A549 (cell line): Measurements from ENCODE around the gene CFH. TPM values are rescaled to one million over a fixed set of nuclear protein-coding genes. Genes with fewer than 3 reads are reported as not detected.
"Not testable (repeated sequence)": the region's sequence is repeated elsewhere in the genome, so short reads cannot be mapped to it uniquely, and the experiment has no call there.

ENCODE experiments used
- ATAC-seq, 2 experiments: fragments of 200-7000 bp in 1 of 2; fragments of >200 bp in 1 of 2; cut with Nextera tagmentation in 1 of 2; cut with Tn5 transposase in 1 of 2; 3 replicates each; pipeline versions ENCODE4 v1.8.0 to v1.9.1; 2018 to 2020; ENCODE audit warnings: mild to moderate bottlenecking in 1 of 2, moderate library complexity in 1 of 2
- CTCF ChIA-PET: fragments of 300-600 bp; sonication (Branson Sonifier 250); formaldehyde crosslinking; extraction: SDS; loops from one replicate; lab custom pipeline; 2021; ENCODE audit warnings: antibody characterized with exemption, inconsistent platforms; lab: Yijun Ruan, JAX
- POLR2A ChIA-PET: fragments of 350-600 bp; formaldehyde crosslinking; extraction: SDS; loops from one replicate; lab custom pipeline; 2021; ENCODE audit warnings: antibody characterized with exemption, inconsistent platforms; lab: Yijun Ruan, JAX
- DNase-seq, 2 experiments: peaks; one replicate each; pipeline versions ENCODE4 v3.0.0 to v3.0.0-alpha.2; 2011 to 2016; ENCODE audit warnings: low read depth in 1 of 2, low spot score in 1 of 2
- FAIRE-seq: peaks from 2 replicates; lab custom pipeline; 2011; peaks lifted over from hg19 to GRCh38; lab: Jason Lieb, UNC
- H3K27ac ChIP-seq, 2 experiments: fragments of >200 bp; sonication (Bioruptor Twin); formaldehyde crosslinking; 3 replicates each; pipeline ENCODE4 v1.5.1; 2016 to 2017
- H3K4me1 ChIP-seq: fragments of >200 bp; sonication (Bioruptor Twin); formaldehyde crosslinking; 3 replicates; pipeline ENCODE4 v1.6.1; 2016
- H3K4me2 ChIP-seq: fragments of >200 bp; sonication (Bioruptor Twin); formaldehyde crosslinking; 3 replicates; pipeline ENCODE4 v1.6.1; 2016
- H3K4me3 ChIP-seq: fragments of >200 bp; sonication (Bioruptor Twin); formaldehyde crosslinking; 3 replicates; pipeline ENCODE4 v1.5.1; 2016
- H3K9me3 ChIP-seq: fragments of >200 bp; sonication (Bioruptor Twin); formaldehyde crosslinking; 3 replicates; pipeline ENCODE4 v1.6.1; 2016
- BHLHE40 ChIP-seq: IDR thresholded peaks from 2 replicates; pipeline ENCODE4 v1.6.1; 2012; ENCODE audit warnings: low read depth, low read length, inconsistent platforms
- CBX2 ChIP-seq: fragments of 200-600 bp; sonication (generic); IDR thresholded peaks from 2 replicates; pipeline ENCODE4 v1.6.1; 2016; ENCODE audit warnings: low read depth, mild to moderate bottlenecking, borderline replicate concordance
- CHD2 ChIP-seq: fragments of 150-350 bp; IDR thresholded peaks from 2 replicates; pipeline ENCODE4 v1.6.1; 2014; ENCODE audit warnings: low read length; ENCODE audit not compliant: partially characterized antibody
- CTCF ChIP-seq: fragments of >200 bp; sonication (Bioruptor Twin); formaldehyde crosslinking; IDR thresholded peaks from 3 replicates; pipeline ENCODE4 v1.5.1; 2016
- ELK1 ChIP-seq: fragments of 150-350 bp; IDR thresholded peaks from 2 replicates; pipeline ENCODE4 v1.6.1; 2014; ENCODE audit warnings: low read depth, mild to moderate bottlenecking, low read length
- EP300 ChIP-seq, 2 experiments: fragments of >200 bp; sonication (Bioruptor Twin); formaldehyde crosslinking; IDR thresholded peaks; 2 replicates in 1 of 2; 3 replicates in 1 of 2; pipeline ENCODE4 v1.6.1; 2016 to 2017
- ESRRA ChIP-seq: fragments of 150-350 bp; IDR thresholded peaks from 2 replicates; pipeline ENCODE4 v1.6.1; 2014; ENCODE audit warnings: mild to moderate bottlenecking, low read length, borderline replicate concordance
- FOSB ChIP-seq: fragments of 250-450 bp; sonication (Bioruptor Pico); IDR thresholded peaks from 2 replicates; pipeline ENCODE4 v1.5.0; 2020; ENCODE audit warnings: mild to moderate bottlenecking, moderate library complexity
- FOXS1 ChIP-seq: fragments of 250-450 bp; sonication (Bioruptor Pico); IDR thresholded peaks from 2 replicates; pipeline ENCODE4 v1.5.0; 2020; ENCODE audit warnings: mild to moderate bottlenecking, moderate library complexity
- GATA3 ChIP-seq: IDR thresholded peaks from 2 replicates; pipeline ENCODE4 v1.6.1; 2012; ENCODE audit warnings: borderline replicate concordance
- JUNB ChIP-seq: fragments of >200 bp; sonication (Bioruptor Twin); formaldehyde crosslinking; IDR thresholded peaks from 2 replicates; pipeline ENCODE4 v1.6.1; 2016
- KDM5A ChIP-seq: fragments of 200-600 bp; sonication (generic); IDR thresholded peaks from 2 replicates; pipeline ENCODE4 v1.6.1; 2016; ENCODE audit warnings: antibody characterized with exemption, mild to moderate bottlenecking
- MAFK ChIP-seq: fragments of 450-650 bp; IDR thresholded peaks from 2 replicates; pipeline ENCODE4 v1.6.1; 2014; ENCODE audit not compliant: partially characterized antibody
- MAX ChIP-seq: IDR thresholded peaks from 2 replicates; pipeline ENCODE4 v1.6.1; 2012
- MAZ ChIP-seq: fragments of 150-350 bp; IDR thresholded peaks from 2 replicates; pipeline ENCODE4 v1.6.1; 2014; ENCODE audit warnings: antibody characterized with exemption, low read depth, low read length, borderline replicate concordance
- POLR2AphosphoS2 ChIP-seq: conservative IDR thresholded peaks from 2 replicates; pipeline ENCODE4 v1.6.1; 2012; ENCODE audit warnings: low read length, improper control_type of control experiment, inconsistent platforms
- RAD21 ChIP-seq, 2 experiments: fragments of >200 bp in 1 of 2; sonication (Bioruptor Twin) in 1 of 2; formaldehyde crosslinking in 1 of 2; IDR thresholded peaks in 1 of 2; conservative IDR thresholded peaks in 1 of 2; 2 replicates in 1 of 2; 3 replicates in 1 of 2; pipeline ENCODE4 v1.6.1; 2012 to 2018; ENCODE audit warnings: inconsistent platforms in 1 of 2
- RCOR1 ChIP-seq: fragments of 150-350 bp; IDR thresholded peaks from 2 replicates; pipeline ENCODE4 v1.6.1; 2014; ENCODE audit warnings: antibody characterized with exemption, low read length, low read depth
- RNF2 ChIP-seq: fragments of 200-600 bp; sonication (generic); IDR thresholded peaks from 2 replicates; pipeline ENCODE4 v1.6.1; 2016; ENCODE audit warnings: low read depth, mild to moderate bottlenecking, antibody characterized with exemption, moderate library complexity, borderline replicate concordance
- SMC3 ChIP-seq: fragments of >200 bp; sonication (Bioruptor Twin); formaldehyde crosslinking; IDR thresholded peaks from 3 replicates; pipeline ENCODE4 v1.6.1; 2018; ENCODE audit warnings: inconsistent platforms
- TFCP2L1 ChIP-seq: fragments of 250-450 bp; sonication (Bioruptor Pico); IDR thresholded peaks from 2 replicates; pipeline ENCODE4 v1.5.0; 2021; ENCODE audit warnings: mild to moderate bottlenecking
- TP53 ChIP-seq: fragments of 250-450 bp; sonication (Bioruptor Pico); IDR thresholded peaks from 2 replicates; pipeline ENCODE4 v1.5.0; 2021; ENCODE audit warnings: mild to moderate bottlenecking, moderate library complexity
- WGBS: methylation state at CpG from one replicate; pipeline ENCODE4 v1.1.6; 2017; ENCODE audit errors: missing lambda C conversion rate; 5-methylcytosine and 5-hydroxymethylcytosine counted together
- polyA plus RNA-seq, 4 experiments: library from polyadenylated mRNA; depleted of rRNA in 3 of 4; stranded (reverse); fragments of >200 nt; fragmentation: RNase III in 1 of 4; extraction: RNeasy Plus Mini Kit Qiagen cat#74134 plus additional on column Dnase treatment in 1 of 4; gene quantifications; 2 replicates in 3 of 4; 3 replicates in 1 of 4; pipeline ENCODE4 v1.2.3, GENCODE V29; 2011 to 2017

Gene CFH
- polyA plus RNA-seq, 2 of the 4 experiments (the other 2 are of a cell fraction) = 8.2 to 68.1 TPM

- H3K27ac ChIP-seq, POLR2A ChIA-PET, H3K4me1 ChIP-seq, ATAC-seq, H3K9me3 ChIP-seq, H3K4me2 ChIP-seq, H3K4me3 ChIP-seq, DNase-seq, FAIRE-seq: not testable (repeated sequence)
- 43% methylated on average over 2 of the region's 2 CpGs for WGBS
- CTCF ChIA-PET = interaction anchor here (0.6 to 1.2 kb wide), 2 partner anchors 32 to 442 kb away, joined by 3 to 5 read pairs; no protein-coding TSS in a partner anchor
- peak; percentile 77 for TF ChIP-seq MAFK
Observed at GRCh38 chr1:196709892-196710291, 58.0 kb downstream of the CFH start.

- ChIA-PET POLR2A (no interaction called here), CTCF (interaction anchor here (0.6 kb wide), 1 partner anchor 192 kb away, joined by 3 read pairs; no protein-coding TSS in a partner anchor)
- FAIRE-seq (no peak), ATAC-seq (no peak), DNase-seq (no peak)
- TF ChIP-seq CHD2 (no peak), KDM5A (no peak), ESRRA (no peak), FOSB (CRISPR knock-in tag) (no peak), ELK1 (no peak)
- Histone ChIP-seq H3K4me3 (no peak overlapping the region), H3K4me2 (no peak overlapping the region), H3K27ac (no peak overlapping the region), H3K9me3 (no peaks in the 10 kb centered on the region), H3K4me1 (no peaks in the 10 kb centered on the region)
- 39% methylated on average over 2 of the region's 2 CpGs for WGBS
Observed at GRCh38 chr1:196717868-196718267, 66.0 kb downstream of the CFH start.

- CTCF ChIA-PET = interaction anchor here (0.6 to 1.6 kb wide), 5 partner anchors 10 to 304 kb away, joined by 3 to 5 read pairs (median 3); no protein-coding TSS in a partner anchor
- FAIRE-seq = no peak
- WGBS = 73% methylated on average over 14 of the region's 14 CpGs
Observed at GRCh38 chr1:196723325-196724185, 71.7 kb downstream of the CFH start.

GRCh38 chr1:196732526-196732925, 80.7 kb downstream of the CFH start:
- 91% methylated on average over 2 of the region's 2 CpGs for WGBS
- no peak overlapping the region for H3K4me3 ChIP-seq
- no peak overlapping the region for H3K4me2 ChIP-seq
- no peak for FAIRE-seq
- CTCF ChIA-PET = no interaction called here
- TF ChIP-seq GATA3 (no peak), MAX (no peak), JUNB (no peak), TFCP2L1 (CRISPR knock-in tag) (no peak), RNF2 (no peak), TP53 (CRISPR knock-in tag) (no peak), BHLHE40 (no peak), MAZ (no peak), EP300 (IDR thresholded peaks at IDR 0.05) (no peak), RCOR1 (no peak), FOXS1 (CRISPR knock-in tag) (no peak), CHD2 (no peak), RAD21 (conservative IDR thresholded peaks at IDR 0.05 in 1 of 2, IDR thresholded peaks at IDR 0.05 in 1 of 2) (no peak)
- no peak overlapping the region for H3K27ac ChIP-seq
- H3K4me1 ChIP-seq = no peaks in the 10 kb centered on the region
- POLR2A ChIA-PET = no interaction called here
- H3K9me3 ChIP-seq = no peaks in the 10 kb centered on the region
- ATAC-seq = no peak
- DNase-seq = no peak

More at GRCh38 chr1:196723325-196724185, 71.7 kb downstream of the CFH start:
- Histone ChIP-seq H3K4me1 (no peaks in the 10 kb centered on the region), H3K4me2 (no peak overlapping the region), H3K27ac (no peak overlapping the region), H3K9me3 (no peaks in the 10 kb centered on the region), H3K4me3 (no peak overlapping the region)
- ATAC-seq (peak; percentile 85 to 94), DNase-seq (peak; percentile 12 to 68)
- TF ChIP-seq POLR2AphosphoS2 (no peak), MAFK (peak; percentile 31), CTCF (peak; percentile 28; the same call in 1 of the 3 replicates), CBX2 (no peak), SMC3 (peak; percentile 30; the same call in 1 of the 3 replicates), RAD21 (conservative IDR thresholded peaks at IDR 0.05 in 1 of 2, IDR thresholded peaks at IDR 0.05 in 1 of 2) (peak; percentile 27 to 46; a peak in 2 of 5 replicates)
- POLR2A ChIA-PET = no interaction called here
